HEK293 (cell line): ENCODE data around the gene SEMA7A.

Source experiments
- CTCF ChIA-PET: fragments of 350-600 bp; formaldehyde crosslinking; extraction: SDS; loops from one replicate; lab custom pipeline; 2021; ENCODE audit warnings: antibody characterized with exemption; lab: Yijun Ruan, JAX
- POLR2A ChIA-PET: fragments of 300-600 bp; formaldehyde crosslinking; extraction: SDS; loops from one replicate; lab custom pipeline; 2020; ENCODE audit warnings: antibody characterized with exemption, inconsistent platforms; lab: Yijun Ruan, JAX
- H3K27ac ChIP-seq: fragments of 200-500 bp; sonication (Bioruptor generic); 2 replicates; pipeline ENCODE4 v1.5.1; 2014; ENCODE audit warnings: low read depth, low read length, control low read depth, inconsistent platforms; ENCODE audit errors: extremely low read depth
- H3K36me3 ChIP-seq, 2 experiments: fragments of 200-500 bp in 1 of 2; sonication (Bioruptor generic) in 1 of 2; 1 replicate in 1 of 2; 2 replicates in 1 of 2; pipeline ENCODE4 v1.5.1; 2014 to 2017; ENCODE audit warnings: inconsistent platforms in 2 of 2, low read length in 2 of 2; ENCODE audit not compliant: control insufficient read depth in 2 of 2, insufficient read depth in 1 of 2
- H3K4me1 ChIP-seq: fragments of 200-500 bp; sonication (Bioruptor generic); 2 replicates; pipeline ENCODE4 v1.5.1; 2014; ENCODE audit warnings: mild to moderate bottlenecking, low read length, inconsistent platforms; ENCODE audit not compliant: control insufficient read depth, insufficient read depth
- H3K4me3 ChIP-seq: 2 replicates; pipeline ENCODE4 v1.5.1; 2011; ENCODE audit warnings: low read depth, mild to moderate bottlenecking, control low read depth, low read length, moderate library complexity
- H3K9me3 ChIP-seq: fragments of 200-500 bp; sonication (Bioruptor generic); 2 replicates; pipeline ENCODE4 v1.5.1; 2014; ENCODE audit warnings: low read depth, low read length, inconsistent platforms; ENCODE audit not compliant: control insufficient read depth, insufficient read depth
- GLIS2 ChIP-seq: fragments of 450-650 bp; formaldehyde crosslinking; IDR thresholded peaks from 2 replicates; pipeline ENCODE4 v1.5.1; 2016; ENCODE audit warnings: missing biosample characterization, missing genetic modification characterization
- HIC1 ChIP-seq: fragments of 450-650 bp; formaldehyde crosslinking; IDR thresholded peaks from 2 replicates; pipeline ENCODE4 v1.5.1; 2016; ENCODE audit warnings: missing biosample characterization, missing genetic modification characterization
- HOXC10 ChIP-seq: sonication (generic); formaldehyde crosslinking; IDR thresholded peaks from 2 replicates; pipeline ENCODE4 v1.8.1; 2023; ENCODE audit warnings: mild to moderate bottlenecking, missing genetic modification reagents
- SP3 ChIP-seq: fragments of 450-650 bp; formaldehyde crosslinking; IDR thresholded peaks from 2 replicates; pipeline ENCODE4 v1.5.1; 2016; ENCODE audit warnings: missing biosample characterization, missing genetic modification characterization
- YY1 ChIP-seq: fragments of 450-650 bp; formaldehyde crosslinking; IDR thresholded peaks from 2 replicates; pipeline ENCODE4 v1.5.1; 2018; ENCODE audit warnings: missing biosample characterization, missing genetic modification characterization
- ZBTB10 ChIP-seq: fragments of 450-650 bp; formaldehyde crosslinking; IDR thresholded peaks from 2 replicates; pipeline ENCODE4 v1.5.1; 2016; ENCODE audit warnings: missing biosample characterization, missing genetic modification characterization
- ZBTB17 ChIP-seq: fragments of 450-650 bp; formaldehyde crosslinking; IDR thresholded peaks from 2 replicates; pipeline ENCODE4 v1.5.1; 2016; ENCODE audit warnings: missing biosample characterization, missing genetic modification characterization
- ZBTB44 ChIP-seq: fragments of 450-650 bp; IDR thresholded peaks from 2 replicates; pipeline ENCODE4 v1.5.1; 2018; ENCODE audit warnings: missing biosample characterization, mild to moderate bottlenecking, missing genetic modification characterization
- ZBTB48 ChIP-seq: fragments of 450-650 bp; formaldehyde crosslinking; IDR thresholded peaks from 2 replicates; pipeline ENCODE4 v1.5.1; 2016; ENCODE audit warnings: missing biosample characterization, missing genetic modification characterization
- ZNF10 ChIP-seq: fragments of 450-650 bp; formaldehyde crosslinking; IDR thresholded peaks from 2 replicates; pipeline ENCODE4 v1.5.1; 2017; ENCODE audit warnings: missing biosample characterization, missing genetic modification characterization
- ZNF2 ChIP-seq: fragments of 450-650 bp; formaldehyde crosslinking; IDR thresholded peaks from 2 replicates; pipeline ENCODE4 v1.5.1; 2016; ENCODE audit warnings: missing biosample characterization, missing genetic modification characterization
- ZNF223 ChIP-seq: fragments of 450-650 bp; formaldehyde crosslinking; IDR thresholded peaks from 2 replicates; pipeline ENCODE4 v1.5.1; 2016; ENCODE audit warnings: missing biosample characterization, missing genetic modification characterization
- ZNF292 ChIP-seq: fragments of 450-650 bp; formaldehyde crosslinking; IDR thresholded peaks from 2 replicates; pipeline ENCODE4 v1.5.1; 2016; ENCODE audit warnings: low read depth, missing biosample characterization, missing genetic modification characterization, borderline replicate concordance
- ZNF398 ChIP-seq: fragments of 450-650 bp; formaldehyde crosslinking; IDR thresholded peaks from 2 replicates; pipeline ENCODE4 v1.5.1; 2017; ENCODE audit warnings: missing biosample characterization, missing genetic modification characterization
- ZNF426 ChIP-seq: fragments of 450-650 bp; formaldehyde crosslinking; IDR thresholded peaks from 2 replicates; pipeline ENCODE4 v1.5.1; 2017; ENCODE audit warnings: missing biosample characterization, missing genetic modification characterization, mild to moderate bottlenecking, inconsistent platforms, moderate library complexity
- ZNF510 ChIP-seq: fragments of 450-650 bp; formaldehyde crosslinking; IDR thresholded peaks from 2 replicates; pipeline ENCODE4 v1.5.1; 2018; ENCODE audit warnings: mild to moderate bottlenecking, missing genetic modification characterization, missing biosample characterization; ENCODE audit not compliant: insufficient replicate concordance
- ZNF585B ChIP-seq: fragments of 450-650 bp; formaldehyde crosslinking; IDR thresholded peaks from 2 replicates; pipeline ENCODE4 v1.5.1; 2016; ENCODE audit warnings: missing biosample characterization, missing genetic modification characterization
- ZNF658 ChIP-seq: fragments of 450-650 bp; formaldehyde crosslinking; IDR thresholded peaks from 2 replicates; pipeline ENCODE4; 2016; ENCODE audit warnings: missing biosample characterization, missing genetic modification characterization
- ZNF660 ChIP-seq: fragments of 450-650 bp; IDR thresholded peaks from 2 replicates; pipeline ENCODE4 v1.5.1; 2018; ENCODE audit warnings: missing biosample characterization, mild to moderate bottlenecking, missing genetic modification characterization

The SEMA7A gene

GRCh38 chr15:74434263-74435136 lies 742 bp upstream of the SEMA7A start (continued):
- peak; percentile 22; the same call in 1 of the 2 replicates for TF ChIP-seq ZNF398 (tag by site-specific recombination)

GRCh38 chr15:74432968-74433591 lies 678 bp downstream of the SEMA7A start:
- no peaks in the 10 kb centered on the region for H3K36me3 ChIP-seq
- POLR2A ChIA-PET = interaction anchor here (2.6 kb wide), 1 partner anchor 48 kb away, joined by 11 read pairs; no protein-coding TSS in a partner anchor
- TF ChIP-seq ZNF2 (tag by site-specific recombination) (0 out of 2 replicates have a peak, but pooled peaks have one; percentile 46), ZNF585B (tag by site-specific recombination) (no peak), ZNF292 (no peak), ZNF426 (no peak), ZNF510 (tag by site-specific recombination) (no peak), ZBTB48 (tag by site-specific recombination) (no peak), HIC1 (tag by site-specific recombination) (no peak), YY1 (tag by site-specific recombination) (no peak), ZBTB10 (tag by site-specific recombination) (0 out of 2 replicates have a peak, but pooled peaks have one; percentile 18)
- TF ChIP-seq, all 188 proteins: peak for 2
- peaks cover 4% of the 10 kb centered on the region for H3K4me1 ChIP-seq
- H3K4me3 ChIP-seq = peak overlapping the region; percentile 57
- H3K27ac ChIP-seq = no peak overlapping the region
- no peaks in the 10 kb centered on the region for H3K9me3 ChIP-seq
- CTCF ChIA-PET = interaction anchor here (26.4 kb wide), 1 partner anchor 55 kb away, joined by 768 read pairs; the partner anchor contains the start of gene CYP11A1

- Histone ChIP-seq H3K4me3 (no peak overlapping the region; the same call in 1 of the 2 replicates), H3K27ac (no peak overlapping the region), H3K36me3 (no peaks in the 10 kb centered on the region), H3K9me3 (no peaks in the 10 kb centered on the region), H3K4me1 (peaks cover 4% of the 10 kb centered on the region)
- ChIA-PET CTCF (interaction anchor here (26.4 kb wide), 1 partner anchor 54 kb away, joined by 768 read pairs; the partner anchor contains the start of gene CYP11A1), POLR2A (interaction anchor here (0.7 to 2.6 kb wide), 2 partner anchors 39 to 48 kb away, joined by 3 to 11 read pairs; no protein-coding TSS in a partner anchor)
- TF ChIP-seq ZBTB44 (tag by site-specific recombination) (no peak), ZBTB17 (peak; percentile 95), GLIS2 (tag by site-specific recombination) (peak; percentile 53; the same call in 1 of the 2 replicates), ZNF10 (tag by site-specific recombination) (no peak), SP3 (tag by site-specific recombination) (no peak), ZNF223 (tag by site-specific recombination) (peak; percentile 71; the same call in 1 of the 2 replicates), ZNF660 (no peak), ZNF658 (tag by site-specific recombination) (no peak), HOXC10 (CRISPR knock-in tag) (no peak), ZBTB48 (tag by site-specific recombination) (peak; percentile 44)
Measured at GRCh38 chr15:74432271-74432967, 1.3 kb downstream of the SEMA7A start.
